ENCODE measurements around the gene POLR3K.
"Not testable (repeated sequence)": the region's sequence is repeated elsewhere in the genome, so short reads cannot be mapped to it uniquely, and the experiment has no call there.

POLR3K gene

DNA sequence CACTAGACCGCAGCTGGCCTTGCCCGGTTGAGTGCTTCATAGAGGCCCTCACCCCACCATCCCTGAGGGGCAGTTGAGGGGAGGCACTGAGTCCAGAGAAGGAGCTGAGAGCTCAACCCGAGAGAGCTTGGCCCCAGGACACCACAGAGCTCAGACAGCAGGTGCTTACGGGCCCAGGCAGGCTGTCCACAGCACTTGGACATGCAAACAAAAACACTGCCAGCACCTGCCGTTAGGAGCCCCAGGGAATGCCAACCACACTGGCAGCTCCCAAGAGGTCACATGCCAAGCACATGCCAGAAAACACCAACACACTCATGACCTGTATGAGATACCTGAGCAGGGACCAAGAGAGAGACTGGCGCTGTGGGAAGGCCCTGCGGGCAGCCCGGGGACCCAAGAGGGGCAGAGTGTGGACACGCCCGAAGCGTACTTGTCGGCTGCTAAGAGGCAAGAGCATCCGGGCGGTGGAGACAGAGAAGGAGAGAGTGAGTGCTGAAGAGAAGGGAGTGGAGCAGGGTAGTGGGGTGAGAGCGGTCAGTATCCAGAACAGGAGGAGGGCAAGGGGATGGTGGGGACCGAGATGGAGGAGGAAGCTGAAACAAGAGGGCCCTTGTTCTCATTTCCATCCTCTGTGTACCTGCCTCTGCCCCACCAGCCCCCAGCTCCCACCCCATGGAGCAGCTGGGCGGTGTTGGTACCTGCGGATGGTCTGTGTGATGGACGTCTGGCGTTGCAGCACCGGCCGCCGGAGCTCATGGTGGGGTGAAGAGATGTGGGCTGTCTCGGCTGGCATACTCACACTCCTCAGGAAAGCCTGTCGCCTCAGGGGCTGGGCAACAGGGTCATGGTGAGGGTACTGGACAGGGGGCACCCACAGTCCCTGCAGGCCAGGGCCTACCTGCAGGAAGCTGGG, 10.8 kb upstream of the POLR3K start:
- DNase-seq, result peak; percentile 29 to 47

DNA sequence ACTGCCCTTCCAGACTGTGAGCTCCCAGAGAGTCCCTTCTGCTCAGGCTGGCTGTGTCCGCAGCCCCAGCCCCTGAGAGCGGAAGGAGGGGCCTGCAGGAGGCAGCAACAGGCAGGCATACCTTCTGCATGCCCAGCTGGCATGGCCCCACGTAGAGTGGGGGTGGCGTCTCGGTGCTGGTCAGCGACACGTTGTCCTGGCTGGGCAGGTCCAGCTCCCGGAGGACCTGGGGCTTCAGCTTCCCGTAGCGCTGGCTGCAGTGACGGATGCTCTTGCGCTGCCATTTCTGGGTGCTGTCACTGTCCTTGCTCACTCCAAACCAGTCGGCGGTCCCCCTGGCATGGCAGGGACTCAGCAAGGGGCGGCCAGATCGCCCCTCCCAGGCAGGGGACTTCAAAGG, 10.1 kb upstream of the POLR3K start:
- no peak for DNase-seq

DNA sequence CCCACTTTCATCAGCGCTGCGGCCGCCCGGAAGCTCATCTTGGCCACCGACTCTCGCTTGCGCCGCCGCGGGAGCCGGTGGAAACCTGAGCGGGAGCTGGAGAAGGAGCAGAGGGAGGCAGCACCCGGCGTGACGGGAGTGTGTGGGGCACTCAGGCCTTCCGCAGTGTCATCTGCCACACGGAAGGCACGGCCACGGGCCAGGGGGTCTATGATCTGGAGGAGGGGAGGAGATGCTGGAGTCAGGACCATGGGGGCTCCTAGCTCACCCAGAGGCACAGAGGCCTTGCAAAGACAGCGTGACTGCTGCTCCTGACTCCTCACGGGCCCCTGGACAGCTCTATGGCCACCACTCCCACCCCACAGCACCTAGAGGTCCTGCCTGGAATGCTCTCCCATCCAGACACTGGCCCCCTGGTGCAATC, 9.6 kb upstream of the POLR3K start:
- DNase-seq, result no peak

DNA sequence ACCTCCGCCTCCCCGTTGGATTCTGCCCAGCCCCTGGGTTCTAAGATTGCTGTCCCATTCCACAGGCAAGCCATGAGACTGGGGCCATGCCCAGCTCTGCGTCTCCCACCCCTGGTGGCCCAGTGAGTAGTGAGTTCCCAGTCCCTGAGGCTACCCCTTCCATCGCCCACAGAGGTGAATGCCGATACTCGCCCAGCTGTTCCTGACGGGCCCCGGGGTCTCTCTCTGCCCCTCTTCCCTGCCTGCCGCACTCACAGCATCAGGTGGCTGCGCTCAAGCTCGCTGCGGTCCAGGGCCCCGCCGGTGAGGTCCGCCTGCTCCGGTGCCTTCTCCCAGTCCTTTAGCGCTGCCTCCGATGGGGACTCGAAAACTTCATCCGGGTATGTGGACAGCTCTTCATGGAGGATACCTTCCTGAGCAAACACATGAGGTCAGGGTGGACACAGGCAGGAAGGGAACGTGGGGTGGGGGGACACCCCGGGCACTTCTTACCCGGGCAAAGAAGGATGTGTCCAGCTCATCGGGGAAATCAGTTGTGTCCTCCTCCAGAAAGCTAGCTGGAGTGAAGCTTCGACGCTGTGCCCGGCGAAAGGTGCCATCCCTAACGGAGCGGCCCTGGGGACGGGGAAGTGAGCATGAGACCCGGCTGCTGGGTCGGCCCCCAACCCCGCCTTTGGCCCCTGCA, 9.0 kb upstream of the POLR3K start:
- DNase-seq, result no peak

DNA sequence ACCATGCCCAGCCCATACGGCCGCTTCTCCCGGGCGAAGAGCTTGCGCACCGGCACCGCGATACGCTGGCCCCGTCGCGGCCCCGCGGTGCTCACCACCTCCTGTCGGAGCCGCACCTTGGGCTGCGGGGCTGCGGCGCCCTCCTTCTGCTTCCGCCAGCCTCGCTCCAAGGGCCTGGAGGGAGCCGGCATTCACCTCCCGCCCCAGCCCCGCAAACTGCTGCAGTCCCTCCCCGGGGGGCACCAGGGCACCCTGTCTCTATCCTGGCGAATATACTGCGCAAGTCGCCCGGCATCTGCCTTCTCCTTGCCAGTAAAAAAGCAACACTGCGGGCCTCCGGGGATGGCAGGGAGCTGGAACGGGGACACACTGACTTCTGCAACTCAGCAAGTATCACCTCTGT, 8.5 kb upstream of the POLR3K start:
- no peak for DNase-seq

DNA sequence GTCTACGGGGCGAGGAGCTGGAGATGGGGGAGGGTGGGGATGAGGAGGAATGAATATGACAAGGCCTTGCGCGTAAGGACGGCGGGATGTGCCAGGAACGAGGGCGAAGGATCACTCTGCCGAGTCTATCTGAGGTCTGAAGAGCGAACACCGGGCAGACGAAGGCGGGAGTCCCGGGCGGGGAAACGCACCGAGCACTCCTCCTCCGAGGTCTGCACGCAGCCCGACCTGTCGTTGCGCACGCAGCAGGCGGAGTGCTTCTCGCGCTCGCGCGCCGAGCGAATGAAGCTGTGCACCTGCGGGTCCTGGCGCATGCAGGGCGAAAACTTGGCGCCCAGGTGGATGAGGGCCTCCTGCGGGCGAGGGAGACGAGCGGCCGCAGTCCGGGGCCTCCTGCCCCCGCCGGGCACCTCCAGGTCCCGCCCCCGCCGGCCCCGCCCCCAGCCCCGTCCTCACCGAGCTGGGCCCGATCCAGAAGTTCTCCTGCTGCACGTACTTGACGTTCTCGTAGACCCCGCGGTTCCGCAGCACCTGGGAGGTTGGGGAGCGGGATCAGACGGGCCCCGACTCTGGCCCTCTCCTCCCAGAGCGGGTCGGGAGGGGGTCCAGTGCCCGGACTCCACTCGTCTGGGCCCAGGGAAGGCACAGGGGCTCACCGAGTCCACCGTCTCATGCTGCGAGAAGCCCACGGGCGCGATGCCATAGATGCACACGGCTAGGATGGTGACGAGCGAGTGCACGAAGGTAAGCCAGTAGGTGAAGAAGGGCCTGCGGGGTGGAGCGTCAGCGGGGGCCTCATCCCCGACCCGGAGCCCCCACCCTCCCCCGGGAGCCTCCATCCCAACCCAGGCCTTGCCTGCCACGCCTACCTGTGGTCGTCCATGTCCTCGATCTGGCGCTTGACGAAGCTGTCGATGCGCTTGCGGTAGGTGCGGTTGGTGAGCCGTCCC, 7.8 kb upstream of the POLR3K start:
- no peak for DNase-seq

DNA sequence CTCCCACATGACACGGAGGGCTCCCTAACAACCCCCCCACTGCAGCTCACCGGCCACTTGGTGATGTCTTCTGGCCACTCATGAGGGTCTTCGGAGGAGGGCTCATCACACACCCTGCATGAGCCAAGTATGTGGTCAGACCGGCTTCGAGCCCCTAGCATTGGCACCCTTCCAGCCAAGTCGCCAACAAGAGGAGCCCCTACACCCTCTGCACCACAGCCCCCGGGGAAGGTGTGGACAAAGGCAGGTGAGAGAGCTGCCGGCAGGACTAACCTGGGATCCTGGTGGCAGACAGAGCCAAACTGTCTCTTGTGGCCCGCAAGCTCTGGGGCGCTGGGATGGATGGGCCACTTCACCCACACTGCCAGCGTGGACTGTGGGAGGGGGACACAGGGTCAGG, 6.8 kb upstream of the POLR3K start:
- DNase-seq, result no peak

DNA sequence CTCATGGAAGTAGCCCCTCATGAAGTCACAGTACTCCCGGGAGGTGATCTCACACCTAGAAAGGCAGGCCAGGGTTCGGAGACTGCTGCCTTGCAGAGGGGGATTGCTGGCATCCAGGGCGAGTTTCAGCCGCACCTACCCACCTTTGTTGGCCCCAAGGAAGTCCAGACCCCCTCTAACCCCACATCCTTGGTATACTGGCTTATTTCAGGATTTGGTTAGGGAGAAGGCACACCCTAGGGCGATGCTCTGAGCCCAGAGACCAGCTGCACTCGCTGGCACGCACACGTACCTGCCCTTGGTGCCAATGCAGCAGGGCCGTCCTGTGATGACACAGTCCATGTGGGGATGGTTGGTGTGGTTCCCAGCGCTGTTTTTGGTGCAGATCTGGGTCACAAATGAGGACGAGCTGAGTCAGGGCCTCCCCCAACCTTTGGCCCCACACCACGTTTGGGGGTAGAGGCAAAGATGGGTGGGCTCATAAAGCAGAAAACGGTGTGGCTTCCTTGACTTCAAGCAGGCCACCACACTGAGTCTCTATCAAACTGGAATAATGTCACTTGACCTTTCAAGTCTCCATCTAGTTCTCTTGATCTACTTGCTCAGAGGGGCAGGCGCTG, 6.1 kb upstream of the POLR3K start:
- DNase-seq, result no peak

DNA sequence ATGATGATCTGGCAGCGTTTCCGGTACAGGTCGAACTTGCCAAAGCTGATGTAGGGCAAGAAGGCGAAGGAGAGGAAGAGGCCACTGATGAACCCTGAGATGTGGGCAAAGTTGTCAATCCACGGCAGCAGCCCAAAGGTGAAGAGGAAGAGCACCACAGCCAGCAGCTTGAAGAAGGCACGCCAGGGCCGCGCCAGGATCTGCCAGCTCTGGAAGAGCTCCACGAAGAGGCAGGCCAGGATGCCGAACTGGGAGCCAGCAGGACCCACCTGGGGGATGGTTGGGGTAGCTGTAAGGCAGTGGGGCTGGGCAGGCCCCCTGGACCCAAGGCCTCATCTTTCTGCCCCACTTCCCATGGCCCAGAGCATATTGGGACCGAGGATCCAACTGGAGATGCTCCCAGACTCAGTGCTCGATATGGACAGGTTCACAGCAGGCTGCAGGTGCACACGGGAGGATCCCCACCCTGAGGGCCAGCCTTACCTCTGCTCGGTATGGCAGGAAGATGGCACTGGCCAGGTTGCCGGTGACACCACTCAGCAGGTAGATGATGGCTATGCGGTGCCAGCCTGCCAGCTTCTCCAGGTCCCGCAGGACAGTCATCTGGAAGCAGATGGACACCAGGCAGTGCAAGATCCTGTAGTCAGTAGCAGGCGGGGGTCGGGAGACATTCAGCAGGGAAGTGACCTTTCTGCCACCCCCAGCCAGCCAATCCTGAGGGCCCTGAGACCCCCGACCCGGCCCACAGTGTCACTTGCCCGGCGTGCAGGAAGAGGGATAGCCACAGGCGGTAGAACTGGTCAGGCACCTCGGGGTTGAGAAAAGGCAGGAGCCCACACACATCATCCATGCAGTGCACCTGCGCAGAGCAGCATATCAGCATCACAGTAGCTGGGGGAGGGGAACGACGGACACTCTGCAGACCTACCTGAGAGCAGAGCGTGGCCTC, 5.4 kb upstream of the POLR3K start:
- DNase-seq, result no peak

DNA sequence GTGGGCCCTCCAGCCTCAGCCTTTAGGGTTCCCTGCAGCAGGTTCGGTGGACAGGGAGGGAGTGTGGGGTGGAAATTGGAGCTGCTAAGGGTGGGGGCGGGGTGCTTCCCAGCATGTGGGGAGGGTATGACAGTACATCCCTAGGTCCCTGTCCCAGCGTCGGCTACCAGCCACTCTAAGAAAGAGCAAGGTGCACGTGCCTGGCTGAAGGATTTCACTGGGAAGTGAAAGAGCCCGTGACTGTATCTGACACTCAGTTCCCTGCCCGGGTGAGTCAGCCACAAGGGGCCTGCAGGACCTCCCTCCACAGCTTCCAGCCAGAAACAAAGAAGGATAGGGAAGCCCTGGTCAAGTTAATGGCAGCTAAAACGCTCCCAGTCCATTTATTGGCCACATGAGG, 4.3 kb upstream of the POLR3K start:
- DNase-seq, result no peak

DNA sequence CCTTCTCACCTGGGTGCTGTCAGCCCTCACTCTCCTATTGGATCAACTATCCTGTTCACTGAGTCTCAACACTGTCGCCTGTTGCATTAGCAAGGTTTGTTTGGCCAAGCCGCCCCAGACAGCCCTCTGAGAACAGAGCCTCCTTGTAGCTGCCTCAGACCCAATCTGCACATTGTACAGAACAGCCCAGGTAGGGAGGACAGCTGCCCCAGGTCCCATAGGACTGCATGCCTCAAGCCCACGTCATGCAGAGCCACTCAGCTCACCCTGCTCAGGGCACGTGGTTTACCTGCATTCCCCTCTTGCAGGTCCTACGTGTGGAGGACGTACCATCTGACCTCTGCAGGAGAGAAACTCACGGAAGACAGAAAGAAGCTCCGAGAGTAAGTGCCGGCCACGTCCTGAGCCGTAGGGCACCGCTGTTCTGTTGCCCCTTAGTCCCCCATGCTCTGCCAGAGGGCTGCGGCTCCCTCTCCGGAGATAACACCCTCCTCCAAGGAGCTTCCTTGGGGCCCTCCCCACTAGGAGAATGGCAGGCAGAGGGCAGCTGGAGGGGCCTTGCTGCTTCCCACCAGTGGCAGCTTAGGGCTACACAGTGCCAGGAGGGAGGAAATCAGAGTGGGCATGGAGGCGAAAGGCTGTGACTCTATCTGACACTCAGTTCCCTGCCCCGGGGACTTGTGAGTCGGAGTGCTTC, 3.0 kb upstream of the POLR3K start:
- DNase-seq, result no peak

DNA sequence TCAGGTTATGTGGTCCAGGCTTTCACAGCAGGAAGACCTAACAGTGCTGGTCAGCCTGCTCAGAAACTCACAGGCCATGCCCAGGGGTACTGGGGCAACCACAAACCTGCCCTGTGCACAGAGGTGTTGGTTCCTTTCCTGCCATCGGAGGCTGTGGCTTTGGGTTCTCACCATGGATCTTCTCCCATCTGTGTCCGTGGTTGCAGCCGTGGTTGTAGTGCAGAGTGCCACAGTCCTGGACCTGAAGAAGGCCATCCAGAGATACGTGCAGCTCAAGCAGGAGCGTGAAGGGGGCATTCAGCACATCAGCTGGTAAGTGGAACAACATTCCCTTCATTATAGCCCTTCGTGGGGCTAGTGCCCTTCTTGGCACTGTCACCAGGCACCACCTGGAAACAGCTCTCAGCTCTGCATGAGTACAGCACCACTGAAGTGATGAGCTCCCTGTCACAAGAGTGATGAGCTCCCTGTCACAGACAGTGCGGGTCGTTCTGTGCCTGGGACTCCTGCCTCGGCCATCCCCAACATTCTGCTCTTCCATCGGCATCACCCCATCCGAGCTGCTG, 2.2 kb upstream of the POLR3K start:
- no peak for DNase-seq

DNA sequence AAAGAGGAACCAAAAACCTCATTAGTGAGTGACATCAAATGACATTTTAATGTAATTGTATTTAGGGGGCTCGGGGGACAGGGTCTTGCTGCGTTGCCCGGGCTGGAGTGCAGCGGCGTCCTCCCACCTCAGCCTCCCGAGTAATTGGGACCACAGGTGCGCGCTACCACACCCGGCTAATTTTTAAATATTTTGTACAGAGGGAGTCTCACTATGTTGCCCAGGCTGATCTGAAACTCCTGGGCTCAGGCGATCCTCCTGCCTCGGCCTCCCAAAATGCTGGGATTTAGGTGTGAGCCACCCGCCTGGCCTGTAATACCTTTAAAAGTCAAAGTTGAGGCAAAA, 801 bp upstream of the POLR3K start:
- DNase-seq, result no peak

DNA sequence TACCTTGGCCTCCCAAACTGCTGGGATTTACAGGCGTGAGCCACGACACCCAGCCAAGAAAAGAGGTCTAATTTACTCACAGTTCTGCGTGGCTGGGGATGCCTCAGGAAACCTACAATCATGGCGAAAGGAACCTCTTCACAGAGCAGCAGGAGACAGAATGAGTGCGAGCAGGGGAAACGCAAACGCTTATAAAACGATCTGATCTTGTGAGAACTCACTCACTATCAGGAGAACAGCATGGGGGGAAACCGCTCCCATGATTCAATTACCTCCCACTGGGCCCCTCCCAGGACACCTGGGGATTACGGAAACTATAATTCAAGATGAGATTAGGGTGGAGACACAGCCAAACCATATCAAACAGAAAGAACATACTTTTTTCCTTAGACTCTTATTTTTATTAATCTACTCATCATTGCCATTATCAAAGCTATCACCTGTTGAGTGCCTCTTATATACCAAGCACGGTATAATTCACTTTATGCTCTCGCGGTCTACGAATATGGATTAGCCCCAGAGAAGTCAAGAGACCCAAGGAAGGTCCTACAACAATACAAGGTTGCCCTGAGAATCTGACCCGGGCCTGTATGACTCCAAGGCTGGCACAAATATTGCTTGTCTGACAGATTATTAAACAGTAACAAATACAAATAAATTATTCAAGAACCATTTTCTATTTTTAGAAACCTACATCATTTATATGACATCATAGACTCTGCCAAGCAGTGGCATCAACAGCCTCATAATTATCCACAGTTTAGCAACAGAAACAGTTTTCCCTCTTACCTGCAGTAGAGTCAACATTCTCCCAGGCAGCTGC, 2.4 kb downstream of the POLR3K start:
- DNase-seq, result no peak

DNA sequence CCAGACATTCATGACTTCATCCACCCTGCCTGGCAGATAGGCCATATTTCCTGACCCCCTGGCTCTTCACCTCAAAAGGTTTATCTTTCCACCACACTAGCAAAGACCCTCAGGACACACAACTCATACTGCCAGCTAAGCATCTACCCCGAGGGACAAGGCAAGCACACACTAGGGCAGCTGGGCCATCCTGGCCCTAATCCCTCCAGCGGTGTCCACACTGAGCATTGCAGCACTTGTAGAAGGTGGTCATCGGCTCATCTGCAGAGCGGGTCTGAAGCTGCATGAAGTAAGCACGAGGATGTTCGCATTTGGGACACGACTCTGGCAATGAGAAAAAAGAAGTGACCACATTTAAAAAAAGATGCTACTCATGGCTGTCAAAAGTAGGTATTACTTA, 6.2 kb downstream of the POLR3K start:
- no peak for DNase-seq

DNA sequence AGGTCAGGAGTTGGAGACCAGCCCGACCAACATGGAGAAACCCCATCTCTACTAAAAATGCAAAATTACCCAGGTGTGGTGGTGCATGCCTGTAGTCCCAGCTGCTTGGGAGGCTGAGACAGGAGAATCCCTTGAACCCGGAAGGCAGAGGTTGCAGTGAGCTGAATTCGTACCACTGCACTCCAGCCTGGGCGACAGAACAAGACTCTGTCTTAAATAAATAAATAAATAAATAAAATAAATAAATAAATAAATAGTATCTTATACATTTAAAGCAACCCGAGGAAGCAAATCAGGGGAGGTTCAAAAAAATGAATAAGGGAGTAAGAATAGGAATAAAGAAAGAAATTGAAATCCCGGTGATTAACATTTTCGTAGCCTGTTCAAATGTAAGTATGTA, 6.9 kb downstream of the POLR3K start:
- DNase-seq, result not testable (repeated sequence)

DNA sequence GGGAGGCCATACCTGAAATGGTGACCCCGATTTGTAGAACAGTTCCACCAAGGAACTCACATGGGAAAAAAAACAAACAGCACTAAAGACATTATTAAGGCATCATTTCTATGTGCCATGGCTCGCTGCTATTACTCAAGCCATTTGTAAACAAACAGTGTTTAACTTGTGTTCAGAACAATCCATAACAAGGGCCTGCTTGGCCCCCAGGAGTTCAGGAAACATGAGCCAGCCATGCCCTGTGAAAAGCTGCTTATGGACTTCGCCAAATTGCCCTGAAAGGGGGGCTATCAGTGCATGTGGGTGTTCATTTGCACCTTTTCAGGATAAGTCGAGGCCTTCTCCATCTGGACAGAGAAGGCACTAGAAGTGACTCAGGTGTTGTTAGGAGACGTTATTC, 8.0 kb downstream of the POLR3K start:
- DNase-seq, result no peak

DNA sequence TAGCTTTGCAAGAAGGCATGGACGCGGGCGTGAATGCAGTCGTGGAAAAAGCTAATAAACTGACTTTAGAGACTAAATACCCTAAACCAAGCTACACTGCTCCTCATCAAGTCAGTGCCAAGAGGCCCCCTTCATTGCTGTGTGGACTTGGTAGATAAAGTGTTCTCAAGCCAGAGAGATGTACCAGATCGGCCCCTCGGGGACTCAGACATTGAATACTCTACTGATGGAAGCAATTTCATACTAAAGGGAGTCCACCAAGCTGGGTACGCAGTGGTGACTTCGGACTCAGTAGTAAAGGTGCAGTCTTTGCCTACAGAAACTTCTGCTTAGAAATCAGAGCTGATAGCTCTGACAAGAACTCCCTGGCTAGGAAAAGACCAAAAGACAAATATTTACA, 8.8 kb downstream of the POLR3K start:
- no peak for DNase-seq

DNA sequence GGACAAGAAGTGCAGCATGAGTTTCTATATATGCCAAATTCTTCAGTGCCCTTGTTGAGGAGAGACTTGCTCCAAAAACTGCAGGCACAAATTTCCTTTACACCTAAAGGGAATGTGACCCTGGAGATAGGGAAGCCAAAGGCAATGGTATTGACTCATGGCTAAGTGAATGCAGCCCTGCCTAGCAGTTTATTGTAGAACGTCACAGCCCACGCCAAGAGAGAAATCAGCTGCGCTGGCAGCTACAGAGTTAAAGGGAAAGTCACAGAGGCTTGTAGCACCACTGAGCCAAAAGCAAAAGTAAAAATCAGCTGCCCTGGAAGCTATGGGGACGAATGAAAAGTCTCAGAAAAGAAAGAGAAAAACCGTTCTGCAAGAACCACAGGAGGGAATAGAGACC, 10.1 kb downstream of the POLR3K start:
- DNase-seq, result no peak

DNA sequence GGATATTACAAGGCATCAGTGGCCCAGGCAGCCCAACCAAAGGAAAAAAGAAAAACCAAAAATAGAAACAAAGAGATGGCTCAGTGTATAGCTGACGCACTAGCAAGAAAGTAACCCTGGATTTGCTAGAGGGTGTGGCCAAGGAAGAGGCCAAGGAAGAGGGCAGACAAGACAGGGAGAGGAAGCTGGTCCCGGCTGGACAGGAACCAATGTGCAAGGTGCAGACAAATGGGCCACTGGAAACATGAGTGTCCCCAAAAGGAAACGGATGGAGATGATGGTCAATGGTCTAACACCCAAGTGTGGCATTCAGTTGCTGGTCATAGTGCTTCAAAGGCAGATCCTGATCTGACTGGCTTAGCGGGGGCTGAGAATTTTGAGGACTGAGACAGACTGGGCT, 10.7 kb downstream of the POLR3K start:
- no peak for DNase-seq

Data from NCI-H187 (cell line).